Stimulated activated naive CD4-positive, alpha-beta T cell (primary cell): ENCODE measurements around the gene ASIP.
"Not testable (repeated sequence)": the region's sequence is repeated elsewhere in the genome, so short reads cannot be mapped to it uniquely, and the experiment has no call there.

ENCODE experiments used
- DNase-seq, 6 experiments: peaks; one replicate each; lab custom pipeline; 2025; lab: John Stamatoyannopoulos, UW

ASIP gene

GRCh38 chr20:34240693-34241615 is at the start of gene ASIP:
Gene ASIP (plus strand): TSS chr20:34241423. CDS start chr20:34260375, 18,952 bp downstream.
- peak in 3 of 6 experiments; percentile 44 to 52 (median 48) for DNase-seq

GRCh38 chr20:34193051-34193450 is 48.2 kb upstream of the ASIP start:
- DNase-seq: no peak

- DNase-seq: no peak
Measured at GRCh38 chr20:34199183-34199582, 42.0 kb upstream of the ASIP start.

GRCh38 chr20:34200023-34200422 is 41.2 kb upstream of the ASIP start:
- no peak for DNase-seq

GRCh38 chr20:34201531-34201930 is 39.7 kb upstream of the ASIP start:
- DNase-seq: no peak

- peak in 1 of 6 experiments; percentile 25 for DNase-seq
Measured at GRCh38 chr20:34205172-34205880, 35.9 kb upstream of the ASIP start.

- no peak for DNase-seq
Measured at GRCh38 chr20:34209111-34209510, 32.1 kb upstream of the ASIP start.

GRCh38 chr20:34210271-34210670 is 31.0 kb upstream of the ASIP start:
- DNase-seq: no peak

- DNase-seq: no peak
Measured at GRCh38 chr20:34211591-34211990, 29.6 kb upstream of the ASIP start.

- DNase-seq: no peak
Measured at GRCh38 chr20:34213213-34213612, 28.0 kb upstream of the ASIP start.

GRCh38 chr20:34215711-34216381 is 25.4 kb upstream of the ASIP start:
- DNase-seq: peak in 2 of 6 experiments; percentile 2 to 5

GRCh38 chr20:34216382-34216742 is 24.9 kb upstream of the ASIP start:
- no peak for DNase-seq

- DNase-seq: no peak
Measured at GRCh38 chr20:34220561-34220960, 20.7 kb upstream of the ASIP start.

GRCh38 chr20:34222208-34222607 is 19.0 kb upstream of the ASIP start:
- no peak for DNase-seq

GRCh38 chr20:34224251-34224650 is 17.0 kb upstream of the ASIP start:
- DNase-seq: not testable (repeated sequence)

- no peak for DNase-seq
Measured at GRCh38 chr20:34231634-34232033, 9.6 kb upstream of the ASIP start.

GRCh38 chr20:34232494-34233087 is 8.6 kb upstream of the ASIP start:
- no peak for DNase-seq

GRCh38 chr20:34233687-34234086 is 7.5 kb upstream of the ASIP start:
- DNase-seq: no peak

- no peak for DNase-seq
Measured at GRCh38 chr20:34235875-34236274, 5.3 kb upstream of the ASIP start.

GRCh38 chr20:34237942-34238341 is 3.3 kb upstream of the ASIP start:
- no peak for DNase-seq

GRCh38 chr20:34240121-34240520 is 1.1 kb upstream of the ASIP start:
- DNase-seq: no peak

- not testable (repeated sequence) for DNase-seq
Measured at GRCh38 chr20:34242015-34242414, 792 bp downstream of the ASIP start.
